ENCODE data around the gene LBHD2.

GRCh38 chr14:103110681-103111231, 26.7 kb downstream of the LBHD2 start:
- TF ChIP-seq HDGF (IDR thresholded peaks at IDR 0.05; ENCODE audit: borderline replicate concordance): no peak
- TF ChIP-seq FOXA1 (IDR thresholded peaks at IDR 0.05): no peak
- no peak for TF ChIP-seq ARNT (IDR thresholded peaks at IDR 0.05)
- TF ChIP-seq SP1 (IDR thresholded peaks at IDR 0.05): no peak
- TF ChIP-seq FOXM1 (IDR thresholded peaks at IDR 0.05; ENCODE audit: borderline replicate concordance): no peak
- no peak for TF ChIP-seq SUZ12 (IDR thresholded peaks at IDR 0.05)
- no peak for TF ChIP-seq BHLHE40 (IDR thresholded peaks at IDR 0.05; ENCODE audit: borderline replicate concordance)
- TF ChIP-seq NFRKB (IDR thresholded peaks at IDR 0.05): no peak
- TF ChIP-seq TARDBP (IDR thresholded peaks at IDR 0.05): no peak
- TF ChIP-seq, protein P1, sequence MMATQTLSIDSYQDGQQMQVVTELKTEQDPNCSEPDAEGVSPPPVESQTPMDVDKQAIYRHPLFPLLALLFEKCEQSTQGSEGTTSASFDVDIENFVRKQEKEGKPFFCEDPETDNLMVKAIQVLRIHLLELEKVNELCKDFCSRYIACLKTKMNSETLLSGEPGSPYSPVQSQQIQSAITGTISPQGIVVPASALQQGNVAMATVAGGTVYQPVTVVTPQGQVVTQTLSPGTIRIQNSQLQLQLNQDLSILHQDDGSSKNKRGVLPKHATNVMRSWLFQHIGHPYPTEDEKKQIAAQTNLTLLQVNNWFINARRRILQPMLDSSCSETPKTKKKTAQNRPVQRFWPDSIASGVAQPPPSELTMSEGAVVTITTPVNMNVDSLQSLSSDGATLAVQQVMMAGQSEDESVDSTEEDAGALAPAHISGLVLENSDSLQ (IDR thresholded peaks at IDR 0.05): no peak
